Heart left ventricle (tissue), 13 donors: ENCODE data around the gene ILRUN.

Experiments
- CTCF ChIP-seq, 12 donors: fragments of 200-600 bp; sonication (generic) in 4 of 12; IDR thresholded peaks; one replicate each; pipeline versions ENCODE4 v1.5.0 to v1.8.0; 2018 to 2022; ENCODE audit warnings: antibody characterized with exemption in 12 of 12, mild to moderate bottlenecking in 5 of 12
- POLR2A ChIP-seq, 2 donors: fragments of 450-650 bp; IDR thresholded peaks; one replicate each; pipeline ENCODE4 v1.6.1; 2017; ENCODE audit warnings: antibody characterized with exemption in 2 of 2, mild to moderate bottlenecking in 2 of 2, moderate library complexity in 2 of 2
- donor health status: ischemic (EF 13 %, LVEDD 7.1; RV severe dilation, severe dysfunction).
- donor health status: DM: no; HTN: yes; CAD: no.
- donor health status: DM: no; HTN: no; CAD: no.
- donor health status: ischemic (EF 25% LVEDD 6.9; RV normal size, moderate dysfunction).
- donor health status: ischemic (EF 25% LVEDD 5.7; RV mildly dilated, moderate dysfunction).
- donor health status: ischemic (EF 35%, LVEDD 5.7; RV mildly dilated, moderate dysfunction).
- donor health status: nonischemic (EF 11% LVEDD 7.7; RV severe dilation, severe dysfunction).
- donor health status: DM: yes; HTN: yes; CAD: no.
- donor health status: PGD.
- donor health status: ischemic (EF 29% LVEDD 5.4; RV normal size, mild dysfunction).
- donor health status: nonischemic (EF 23%, LVEDD 6.1; RV moderate dilation, normal function).

DNA sequence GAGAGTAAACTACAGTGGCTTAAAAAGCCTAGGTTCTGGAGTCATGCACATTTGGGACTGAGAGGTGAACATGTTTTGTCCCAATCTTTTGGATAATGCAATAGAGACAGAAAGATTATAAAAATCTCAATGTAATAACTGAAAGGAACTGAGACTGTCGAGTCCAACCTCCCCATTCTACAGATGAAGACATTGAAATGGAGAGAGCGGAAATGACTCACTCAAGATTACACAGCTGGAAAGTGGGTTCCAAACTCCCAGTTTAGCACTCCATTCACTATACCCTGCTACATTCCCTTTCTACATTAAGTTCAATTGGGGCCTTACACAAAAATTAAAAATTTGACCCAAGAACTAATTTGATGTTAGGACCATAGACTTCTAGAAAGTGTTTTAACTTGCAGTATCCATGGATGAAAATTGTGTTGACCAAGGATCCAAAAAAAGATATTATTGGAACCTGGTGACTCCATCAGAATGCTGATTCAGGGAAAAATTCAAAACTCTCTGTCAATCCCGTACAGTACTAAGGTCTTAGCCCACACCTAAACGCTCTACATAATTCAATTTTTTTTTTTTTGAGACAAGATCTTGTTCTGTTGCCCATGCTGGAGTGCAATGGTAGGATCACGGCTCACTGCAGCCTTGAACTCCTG lies 1.5 kb upstream of the ILRUN start:
- TF ChIP-seq CTCF (IDR thresholded peaks at IDR 0.05) (no peak), POLR2A (IDR thresholded peaks at IDR 0.05) (no peak)
